HG03439 (cell line): ENCODE results near the gene ESR1.

Experiments
- ATAC-seq: cut with Tn5 transposase; IDR thresholded peaks from one replicate; pipeline ENCODE4 v1.9.1; 2021; ENCODE audit warnings: mild to moderate bottlenecking, moderate library complexity; ENCODE audit not compliant: unreplicated experiment

Gene ESR1

DNA sequence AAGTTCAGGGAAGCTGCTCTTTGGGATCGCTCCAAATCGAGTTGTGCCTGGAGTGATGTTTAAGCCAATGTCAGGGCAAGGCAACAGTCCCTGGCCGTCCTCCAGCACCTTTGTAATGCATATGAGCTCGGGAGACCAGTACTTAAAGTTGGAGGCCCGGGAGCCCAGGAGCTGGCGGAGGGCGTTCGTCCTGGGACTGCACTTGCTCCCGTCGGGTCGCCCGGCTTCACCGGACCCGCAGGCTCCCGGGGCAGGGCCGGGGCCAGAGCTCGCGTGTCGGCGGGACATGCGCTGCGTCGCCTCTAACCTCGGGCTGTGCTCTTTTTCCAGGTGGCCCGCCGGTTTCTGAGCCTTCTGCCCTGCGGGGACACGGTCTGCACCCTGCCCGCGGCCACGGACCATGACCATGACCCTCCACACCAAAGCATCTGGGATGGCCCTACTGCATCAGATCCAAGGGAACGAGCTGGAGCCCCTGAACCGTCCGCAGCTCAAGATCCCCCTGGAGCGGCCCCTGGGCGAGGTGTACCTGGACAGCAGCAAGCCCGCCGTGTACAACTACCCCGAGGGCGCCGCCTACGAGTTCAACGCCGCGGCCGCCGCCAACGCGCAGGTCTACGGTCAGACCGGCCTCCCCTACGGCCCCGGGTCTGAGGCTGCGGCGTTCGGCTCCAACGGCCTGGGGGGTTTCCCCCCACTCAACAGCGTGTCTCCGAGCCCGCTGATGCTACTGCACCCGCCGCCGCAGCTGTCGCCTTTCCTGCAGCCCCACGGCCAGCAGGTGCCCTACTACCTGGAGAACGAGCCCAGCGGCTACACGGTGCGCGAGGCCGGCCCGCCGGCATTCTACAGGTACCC lies at the start of gene ESR1:
Gene ESR1 (plus strand): TSS at position 170 of the 858 bp plus-strand sequence. CDS start 231 bp downstream, at position 401.
- ATAC-seq, result no peak

DNA sequence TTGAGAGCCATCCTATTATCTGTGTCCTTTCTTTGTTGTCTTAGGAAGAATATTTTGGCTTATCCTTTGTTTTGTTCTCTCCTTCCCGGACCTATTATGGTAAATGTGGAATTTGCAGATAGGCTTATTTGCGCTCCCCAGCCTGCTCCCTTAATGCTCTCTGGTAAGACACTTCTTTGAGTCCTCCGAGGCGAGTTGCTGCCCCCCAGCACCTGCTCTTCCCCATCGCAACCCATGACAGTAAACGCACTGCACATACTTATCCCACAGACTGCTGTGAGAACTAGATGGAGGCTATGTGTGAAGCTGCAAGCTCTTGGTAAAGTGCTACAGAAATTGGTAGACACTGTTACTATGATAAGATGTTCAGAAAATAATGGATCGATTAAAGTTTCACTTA lies 47.0 kb upstream of the ESR1 start:
- ATAC-seq, result no peak

DNA sequence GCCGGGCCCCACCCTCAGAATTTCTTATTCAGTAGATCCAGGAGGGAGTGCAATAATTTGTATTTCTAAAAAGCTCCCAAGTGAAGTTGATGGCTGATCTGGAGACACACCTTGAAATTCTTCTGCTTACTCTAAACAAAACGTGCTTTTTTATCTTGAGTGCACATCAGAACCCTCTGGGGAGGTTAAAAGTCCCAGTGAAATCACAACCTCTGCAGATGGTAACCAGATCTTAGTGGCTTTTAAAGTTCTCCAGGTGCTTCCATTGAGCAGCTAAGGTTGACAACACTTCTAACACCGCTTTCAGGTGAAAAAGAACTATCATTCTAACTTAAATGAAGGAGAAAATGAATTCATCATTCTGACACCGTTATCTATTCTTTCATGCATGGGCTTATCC lies 45.6 kb upstream of the ESR1 start:
- no peak for ATAC-seq

DNA sequence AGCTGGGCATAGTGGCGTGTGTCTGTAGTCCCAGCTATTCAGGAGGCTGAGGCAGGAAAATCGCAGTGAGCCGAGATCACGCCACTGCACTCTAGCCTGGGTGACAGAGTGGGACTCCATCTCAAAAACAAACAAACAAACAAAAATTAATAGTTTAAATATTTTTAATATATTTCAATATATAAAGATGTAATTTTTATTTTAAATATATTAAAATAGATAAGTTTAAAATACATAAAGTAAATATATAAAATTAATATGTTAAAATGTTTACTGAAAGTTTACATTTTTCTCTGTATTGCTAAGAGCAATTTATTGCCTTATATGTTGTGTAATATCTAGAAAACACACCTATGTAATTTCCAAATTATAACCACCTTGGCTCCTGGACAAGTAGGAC lies 44.7 kb upstream of the ESR1 start:
- ATAC-seq, result no peak

DNA sequence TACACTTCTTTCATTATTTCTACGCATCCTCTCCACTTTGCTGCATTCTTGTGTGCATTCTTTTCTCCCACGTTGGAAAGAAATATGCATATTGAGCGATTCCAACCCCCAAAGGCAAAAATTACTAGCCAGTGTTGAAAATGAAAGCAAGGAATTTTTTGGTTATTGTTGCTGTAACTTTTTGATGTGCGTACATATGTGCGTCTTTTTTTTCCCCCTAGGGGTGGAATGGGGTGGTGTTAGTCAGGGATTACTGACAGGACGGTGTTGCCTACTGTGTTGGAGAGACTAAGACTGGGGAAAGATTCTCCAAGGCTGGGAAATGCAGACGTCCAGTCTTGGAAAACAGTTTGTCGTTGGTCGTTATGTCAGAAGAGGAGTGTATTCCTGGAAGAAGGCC lies 44.2 kb upstream of the ESR1 start:
- ATAC-seq, result no peak

DNA sequence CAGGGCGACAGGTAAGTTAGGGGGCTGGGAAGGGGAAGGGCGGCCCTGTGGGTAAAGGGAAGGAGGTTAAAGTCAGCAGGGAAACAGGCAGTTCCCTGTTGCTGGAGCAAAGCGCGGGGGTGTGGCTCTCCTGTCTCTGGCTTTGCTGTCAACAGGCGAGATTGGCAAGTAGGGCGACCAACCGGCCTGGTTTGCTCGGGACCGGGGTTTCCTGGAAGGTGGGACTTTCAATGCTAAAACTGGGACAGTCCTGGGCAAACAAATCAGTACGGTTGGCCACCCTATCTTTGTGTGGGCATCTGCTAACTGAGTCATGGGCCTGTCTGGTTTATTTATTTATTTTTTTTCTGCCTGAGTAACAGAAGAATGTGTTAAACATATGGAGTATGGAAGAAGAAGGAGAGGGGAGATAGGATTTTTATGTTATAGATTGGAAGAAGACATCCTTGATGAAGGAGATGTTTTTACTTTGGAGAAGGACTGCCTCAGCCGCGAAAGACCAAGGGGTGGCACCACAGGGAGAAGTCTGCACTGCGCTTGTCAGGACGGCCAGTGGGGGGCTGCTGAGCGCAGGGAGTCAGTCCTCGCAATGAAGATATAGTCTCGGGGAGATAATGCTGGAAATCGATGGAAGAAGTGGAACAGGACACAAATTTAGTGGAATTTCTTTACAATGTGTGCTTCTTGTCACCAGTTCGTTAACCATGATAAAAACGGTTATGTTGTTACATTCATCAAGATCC lies 43.4 kb upstream of the ESR1 start:
- ATAC-seq, result peak; percentile 63

DNA sequence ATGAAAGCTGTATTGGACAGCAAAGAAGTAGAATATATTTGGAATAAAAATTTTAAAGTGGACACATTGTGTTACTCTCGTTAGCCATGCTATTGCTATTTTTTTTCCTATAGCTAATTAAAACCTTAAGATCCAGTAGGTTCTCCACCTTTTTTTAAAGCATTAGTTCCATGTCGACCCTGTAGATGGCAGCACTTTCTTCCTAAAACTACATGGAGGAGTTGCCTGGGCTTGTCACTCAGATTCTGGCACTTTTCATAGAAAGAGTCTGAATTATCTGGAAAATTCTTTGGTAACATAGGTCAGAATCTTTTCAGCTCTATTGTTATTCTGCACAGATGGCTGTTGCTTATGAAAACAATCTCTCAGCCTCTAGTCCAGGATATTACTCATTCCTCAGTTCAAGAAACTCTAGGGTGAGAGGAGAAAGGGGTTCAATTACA lies 42.0 kb upstream of the ESR1 start:
- peak; percentile 62 for ATAC-seq

GRCh38 chr6:151772446-151772845 lies 35.0 kb upstream of the ESR1 start:
- no peak for ATAC-seq

GRCh38 chr6:151773382-151773781 lies 34.1 kb upstream of the ESR1 start:
- ATAC-seq, result no peak

GRCh38 chr6:151782560-151782959 lies 24.9 kb upstream of the ESR1 start:
- ATAC-seq, result no peak

DNA sequence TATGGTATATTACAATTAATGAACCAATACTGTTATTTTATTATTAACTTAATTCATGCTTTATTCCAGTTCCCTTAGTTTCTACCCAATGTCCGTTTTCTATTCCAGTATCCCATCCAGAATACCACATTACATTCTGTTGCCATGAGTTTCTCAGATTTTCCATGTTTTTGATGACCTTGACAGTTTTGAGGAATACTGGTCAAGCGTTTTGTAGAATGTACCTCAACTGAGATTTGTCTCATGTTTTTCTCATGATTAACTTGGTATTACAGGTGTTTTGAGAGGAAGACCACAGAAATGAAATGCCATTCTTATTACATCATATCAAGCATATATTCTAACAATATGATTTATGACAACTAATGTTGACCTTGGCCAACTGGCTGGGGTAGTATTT lies 23.8 kb upstream of the ESR1 start:
- ATAC-seq, result no peak

- no peak for ATAC-seq
These were observed 22.9 kb upstream of the ESR1 start for GRCh38 chr6:151784441-151785214.

DNA sequence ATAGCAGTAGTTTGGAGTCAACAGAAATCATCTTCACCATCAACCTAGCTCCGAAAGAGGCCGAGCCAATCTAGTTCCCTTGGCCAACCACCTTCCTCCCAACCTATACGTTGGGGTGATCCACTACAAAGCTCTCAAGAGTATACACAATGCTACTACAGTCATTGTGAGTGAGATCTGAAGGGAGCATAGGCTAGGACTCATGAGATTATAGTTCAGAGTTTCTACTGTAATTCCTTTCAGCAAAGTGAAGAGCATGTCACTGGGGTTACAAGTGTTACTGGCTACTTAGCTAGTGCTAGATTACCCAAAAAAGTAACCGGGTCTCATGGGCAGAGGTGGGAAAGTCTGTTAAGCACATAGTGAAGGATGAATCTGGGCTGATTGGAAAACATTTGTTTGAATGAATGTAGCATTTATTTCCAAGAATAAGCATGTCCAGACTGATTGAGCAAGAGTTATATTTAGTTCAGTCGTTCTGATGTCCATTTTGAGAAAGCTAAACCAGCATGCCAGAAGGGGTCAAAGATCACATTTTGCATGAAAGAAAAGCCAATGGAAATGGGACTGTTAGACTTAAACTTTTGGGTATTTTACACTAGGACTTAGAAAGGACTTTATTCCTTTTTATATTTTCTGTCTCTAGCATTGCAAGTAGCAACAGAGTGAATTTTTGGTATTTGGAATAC lies 10.5 kb upstream of the ESR1 start:
- no peak for ATAC-seq

- ATAC-seq, result no peak
These were observed 3.7 kb upstream of the ESR1 start for GRCh38 chr6:151803743-151804142.

GRCh38 chr6:151804585-151805285 lies 2.7 kb upstream of the ESR1 start:
- ATAC-seq, result no peak

GRCh38 chr6:151805286-151805840 lies 2.1 kb upstream of the ESR1 start:
- ATAC-seq, result no peak

DNA sequence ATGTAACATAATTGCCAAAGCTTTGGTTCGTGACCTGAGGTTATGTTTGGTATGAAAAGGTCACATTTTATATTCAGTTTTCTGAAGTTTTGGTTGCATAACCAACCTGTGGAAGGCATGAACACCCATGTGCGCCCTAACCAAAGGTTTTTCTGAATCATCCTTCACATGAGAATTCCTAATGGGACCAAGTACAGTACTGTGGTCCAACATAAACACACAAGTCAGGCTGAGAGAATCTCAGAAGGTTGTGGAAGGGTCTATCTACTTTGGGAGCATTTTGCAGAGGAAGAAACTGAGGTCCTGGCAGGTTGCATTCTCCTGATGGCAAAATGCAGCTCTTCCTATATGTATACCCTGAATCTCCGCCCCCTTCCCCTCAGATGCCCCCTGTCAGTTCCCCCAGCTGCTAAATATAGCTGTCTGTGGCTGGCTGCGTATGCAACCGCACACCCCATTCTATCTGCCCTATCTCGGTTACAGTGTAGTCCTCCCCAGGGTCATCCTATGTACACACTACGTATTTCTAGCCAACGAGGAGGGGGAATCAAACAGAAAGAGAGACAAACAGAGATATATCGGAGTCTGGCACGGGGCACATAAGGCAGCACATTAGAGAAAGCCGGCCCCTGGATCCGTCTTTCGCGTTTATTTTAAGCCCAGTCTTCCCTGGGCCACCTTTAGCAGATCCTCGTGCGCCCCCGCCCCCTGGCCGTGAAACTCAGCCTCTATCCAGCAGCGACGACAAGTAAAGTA lies 547 bp upstream of the ESR1 start:
- no peak for ATAC-seq

GRCh38 chr6:151808371-151809241 lies 1.1 kb downstream of the ESR1 start:
- no peak for ATAC-seq
